IMR-90 (cell line): ENCODE data around the gene TRIO. TPM values are rescaled to one million over a fixed set of nuclear protein-coding genes. Genes with fewer than 3 reads are reported as not detected.

Experiments
- ATAC-seq: fragments of 200-7000 bp; cut with Tn5 transposase; 2 replicates; pipeline ENCODE4 v1.9.1; 2020; ENCODE audit warnings: low read depth, mild to moderate bottlenecking, moderate library complexity
- BruUV-seq: library from RNA; stranded (reverse); fragments of 400-500 nt; replicated peaks from 2 replicates; lab custom pipeline; 2021; lab: Mats Ljungman, UMichigan
- CTCF ChIA-PET: fragments of 300-600 bp; formaldehyde crosslinking; extraction: SDS; loops from one replicate; lab custom pipeline; 2021; ENCODE audit warnings: antibody characterized with exemption; lab: Yijun Ruan, JAX
- POLR2A ChIA-PET: fragments of 300-600 bp; sonication (Branson Sonifier 250); formaldehyde crosslinking; loops from one replicate; lab custom pipeline; 2022; ENCODE audit warnings: antibody characterized with exemption; ENCODE audit not compliant: unreplicated experiment; lab: Charles Lee
- DNase-seq: peaks from one replicate; pipeline ENCODE4 v3.0.0; 2013
- H2AFZ ChIP-seq: replicated peaks from 2 replicates; pipeline ENCODE3; 2013; ENCODE audit warnings: low read length, mild to moderate bottlenecking; ENCODE audit not compliant: poor library complexity
- H2AK5ac ChIP-seq: 2 replicates; pipeline ENCODE4 v1.6.1; 2013; ENCODE audit warnings: low read depth, low read length, inconsistent platforms
- H2AK9ac ChIP-seq: replicated peaks from 2 replicates; pipeline ENCODE3; 2013; ENCODE audit warnings: mild to moderate bottlenecking, low read depth, low read length, moderate library complexity; ENCODE audit not compliant: poor library complexity
- H2BK120ac ChIP-seq: 2 replicates; pipeline ENCODE4 v1.6.1; 2013; ENCODE audit warnings: low read depth, low read length, inconsistent platforms
- H2BK15ac ChIP-seq: 3 replicates; pipeline ENCODE4 v1.6.1; 2013; ENCODE audit warnings: low read depth, low read length, inconsistent platforms
- H2BK20ac ChIP-seq: 2 replicates; pipeline ENCODE4 v1.6.1; 2013; ENCODE audit warnings: low read depth, mild to moderate bottlenecking, inconsistent platforms, low read length, moderate library complexity
- H2BK5ac ChIP-seq: 2 replicates; pipeline ENCODE4 v1.6.1; 2013; ENCODE audit warnings: mild to moderate bottlenecking, low read depth, low read length, inconsistent platforms; ENCODE audit not compliant: poor library complexity, severe bottlenecking
- H3K14ac ChIP-seq: replicated peaks from 2 replicates; pipeline ENCODE4 v1.6.1; 2013; ENCODE audit warnings: low read depth, low read length, inconsistent platforms
- H3K18ac ChIP-seq: 2 replicates; pipeline ENCODE4 v1.6.1; 2013; ENCODE audit warnings: low read depth, low read length, control low read depth
- H3K23ac ChIP-seq: 2 replicates; pipeline ENCODE4 v1.6.1; 2013; ENCODE audit warnings: low read depth, low read length, inconsistent platforms
- H3K27ac ChIP-seq: 2 replicates; pipeline ENCODE4 v1.5.1; 2013; ENCODE audit warnings: mild to moderate bottlenecking, control low read depth, low read length; ENCODE audit not compliant: insufficient read depth
- H3K27me3 ChIP-seq: 2 replicates; pipeline ENCODE4 v1.6.1; 2013; ENCODE audit warnings: low read length; ENCODE audit not compliant: control insufficient read depth, insufficient read depth
- H3K36me3 ChIP-seq: 2 replicates; pipeline ENCODE4 v1.6.1; 2013; ENCODE audit warnings: low read length, mixed read lengths; ENCODE audit not compliant: control insufficient read depth, insufficient read depth
- H3K4ac ChIP-seq: 2 replicates; pipeline ENCODE4 v1.6.1; 2013; ENCODE audit warnings: low read depth, low read length, inconsistent platforms
- H3K4me1 ChIP-seq: 2 replicates; pipeline ENCODE4 v1.6.1; 2013; ENCODE audit warnings: low read length, mixed read lengths; ENCODE audit not compliant: control insufficient read depth, insufficient read depth
- H3K4me2 ChIP-seq: 2 replicates; pipeline ENCODE4 v1.6.1; 2013; ENCODE audit warnings: low read depth, mild to moderate bottlenecking, control low read depth, low read length, moderate library complexity
- H3K4me3 ChIP-seq: 2 replicates; pipeline ENCODE4 v1.5.1; 2013; ENCODE audit warnings: low read depth, mild to moderate bottlenecking, control low read depth, low read length, moderate library complexity; ENCODE audit not compliant: insufficient read depth
- H3K56ac ChIP-seq: 2 replicates; pipeline ENCODE4 v1.6.1; 2013; ENCODE audit warnings: low read length, inconsistent platforms; ENCODE audit not compliant: insufficient read depth; ENCODE audit errors: extremely low read depth
- H3K79me1 ChIP-seq, 2 experiments: 2 replicates each; pipeline ENCODE4 v1.6.1; 2013; ENCODE audit warnings: low read length in 2 of 2, inconsistent platforms in 1 of 2, low read depth in 1 of 2
- H3K9ac ChIP-seq: 2 replicates; pipeline ENCODE4 v1.6.1; 2013; ENCODE audit warnings: low read depth, low read length, control low read depth
- H3K9me1 ChIP-seq: 2 replicates; pipeline ENCODE4 v1.6.1; 2013; ENCODE audit warnings: low read length, inconsistent platforms; ENCODE audit not compliant: insufficient read depth
- H3K9me3 ChIP-seq: 2 replicates; pipeline ENCODE4 v1.6.1; 2013; ENCODE audit warnings: low read length; ENCODE audit not compliant: control insufficient read depth, insufficient read depth
- H4K20me1 ChIP-seq: 2 replicates; pipeline ENCODE4 v1.6.1; 2013; ENCODE audit warnings: low read length, inconsistent platforms; ENCODE audit not compliant: insufficient read depth
- H4K5ac ChIP-seq: 2 replicates; pipeline ENCODE4 v1.6.1; 2013; ENCODE audit warnings: mild to moderate bottlenecking, low read depth, low read length, control low read depth
- H4K8ac ChIP-seq, 2 experiments: 2 replicates each; pipeline ENCODE4 v1.6.1; 2013; ENCODE audit warnings: low read depth in 2 of 2, low read length in 2 of 2, control low read depth in 1 of 2, inconsistent platforms in 1 of 2
- H4K91ac ChIP-seq: 2 replicates; pipeline ENCODE4 v1.6.1; 2013; ENCODE audit warnings: low read depth, low read length, inconsistent platforms; ENCODE audit not compliant: insufficient read depth
- BHLHE40 ChIP-seq: fragments of 150-350 bp; IDR thresholded peaks from 2 replicates; pipeline ENCODE4 v1.6.1; 2016; ENCODE audit warnings: mild to moderate bottlenecking, low read depth, low read length
- RFX5 ChIP-seq: IDR thresholded peaks from 2 replicates; pipeline ENCODE4 v1.8.0; 2012; ENCODE audit warnings: low read depth, mild to moderate bottlenecking, low read length, moderate library complexity
- WGBS, 2 experiments: methylation state at CpG; one replicate each; pipeline versions ENCODE4 v1.1.5 to v1.1.7; 2013; ENCODE audit warnings: missing lambda C conversion rate in 2 of 2; ENCODE audit not compliant: insufficient read length in 1 of 2; ENCODE audit errors: extremely low coverage in 2 of 2; 5-methylcytosine and 5-hydroxymethylcytosine counted together
- dilution Hi-C: fragments of 300-500 bp; cut with HindIII; formaldehyde crosslinking; loops from one replicate; pipeline ENCODE4 v1.14.3; 2018; ENCODE audit warnings: low sequenced_read_pairs; ENCODE audit not compliant: unreplicated experiment
- in situ Hi-C: fragments of 300-500 bp; cut with MboI; formaldehyde crosslinking; loops from 3 replicates; pipeline ENCODE4 v1.14.3; 2019; ENCODE audit warnings: low sequenced_read_pairs, inconsistent platforms, mixed read lengths
- intact Hi-C: fragments of 100-400 bp; cut with micrococcal nuclease; formaldehyde crosslinking; loops from 2 replicates; pipeline ENCODE4 v1.10.0; 2022
- polyA plus RNA-seq, 3 experiments: library from polyadenylated mRNA; depleted of rRNA; stranded (reverse); fragments of >200 nt; gene quantifications; 2 replicates each; pipeline ENCODE4 v1.2.3, GENCODE V29; 2012; ENCODE audit warnings: low replicate concordance in 1 of 3
- total RNA-seq: library from RNA; depleted of rRNA; stranded (reverse); fragments of >200 nt; gene quantifications from 2 replicates; pipeline ENCODE4 v1.2.3, GENCODE V29; 2012
- TF ChIP-seq, protein P1 (sequence below): conservative IDR thresholded peaks from 2 replicates; pipeline ENCODE4 v1.5.1; 2012; ENCODE audit warnings: mild to moderate bottlenecking, low read depth, low read length, improper control_type of control experiment

The TRIO gene
- total and polyA plus RNA-seq, 2 of the 4 experiments (the other 2 are of a cell fraction) = 206 to 522 TPM

DNA sequence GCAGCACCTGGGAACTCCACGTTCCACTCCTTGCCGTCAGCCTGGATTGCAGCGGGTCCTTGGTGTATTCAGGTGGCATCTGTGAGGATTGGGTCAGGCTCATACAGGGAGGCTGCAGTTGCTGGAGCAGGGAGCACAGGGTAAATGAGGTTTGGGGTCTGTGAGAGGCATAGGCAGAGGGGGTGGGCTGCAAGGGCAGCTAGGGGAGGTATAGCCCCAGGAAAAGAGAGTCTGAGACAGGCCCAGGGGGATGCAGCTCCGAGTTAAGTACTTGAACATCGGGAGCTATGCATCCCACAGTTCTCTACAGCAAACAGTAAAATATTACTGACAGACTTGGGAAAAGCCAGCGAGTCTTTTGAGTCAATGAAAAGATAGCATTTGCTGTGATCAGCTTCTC is 101.6 kb downstream of the TRIO start:
- peak overlapping the region; percentile 4 for H2AK9ac ChIP-seq
- TF ChIP-seq, protein P1, sequence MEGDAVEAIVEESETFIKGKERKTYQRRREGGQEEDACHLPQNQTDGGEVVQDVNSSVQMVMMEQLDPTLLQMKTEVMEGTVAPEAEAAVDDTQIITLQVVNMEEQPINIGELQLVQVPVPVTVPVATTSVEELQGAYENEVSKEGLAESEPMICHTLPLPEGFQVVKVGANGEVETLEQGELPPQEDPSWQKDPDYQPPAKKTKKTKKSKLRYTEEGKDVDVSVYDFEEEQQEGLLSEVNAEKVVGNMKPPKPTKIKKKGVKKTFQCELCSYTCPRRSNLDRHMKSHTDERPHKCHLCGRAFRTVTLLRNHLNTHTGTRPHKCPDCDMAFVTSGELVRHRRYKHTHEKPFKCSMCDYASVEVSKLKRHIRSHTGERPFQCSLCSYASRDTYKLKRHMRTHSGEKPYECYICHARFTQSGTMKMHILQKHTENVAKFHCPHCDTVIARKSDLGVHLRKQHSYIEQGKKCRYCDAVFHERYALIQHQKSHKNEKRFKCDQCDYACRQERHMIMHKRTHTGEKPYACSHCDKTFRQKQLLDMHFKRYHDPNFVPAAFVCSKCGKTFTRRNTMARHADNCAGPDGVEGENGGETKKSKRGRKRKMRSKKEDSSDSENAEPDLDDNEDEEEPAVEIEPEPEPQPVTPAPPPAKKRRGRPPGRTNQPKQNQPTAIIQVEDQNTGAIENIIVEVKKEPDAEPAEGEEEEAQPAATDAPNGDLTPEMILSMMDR = no peak
- TF ChIP-seq BHLHE40 (no peak), RFX5 (no peak)
- ATAC-seq = no peak
- no TSS peak for BruUV-seq
- no peaks in the 10 kb centered on the region for H3K27me3 ChIP-seq
- in situ Hi-C loops = no loop called here
- DNase-seq = no peak
- H3K4ac ChIP-seq = 0 out of 2 replicates have a peak overlapping the region, but pooled peaks have one; percentile 29
- no peak overlapping the region for H4K8ac ChIP-seq
- peak overlapping the region; percentile 36 for H2BK5ac ChIP-seq
- H3K36me3 ChIP-seq = peaks cover 15% of the 10 kb centered on the region
- no peak overlapping the region for H3K4me3 ChIP-seq
- 0 out of 2 replicates have a peak overlapping the region, but pooled peaks have one; percentile 31 for H3K14ac ChIP-seq
- no peak overlapping the region; the same call in 1 of the 2 replicates for H4K91ac ChIP-seq
- no peaks in the 10 kb centered on the region for H3K9me3 ChIP-seq
- no peak overlapping the region for H4K5ac ChIP-seq
- no peak overlapping the region for H3K23ac ChIP-seq
- H3K56ac ChIP-seq = no peak overlapping the region
- H3K27ac ChIP-seq = 0 out of 2 replicates have a peak overlapping the region, but pooled peaks have one; percentile 0
- intact Hi-C loops = no loop called here
- H3K18ac ChIP-seq = no peak overlapping the region
- POLR2A ChIA-PET = interaction anchor here (0.8 kb wide), 1 partner anchor 88 kb away, joined by 3 read pairs; no protein-coding TSS in a partner anchor
- CTCF ChIA-PET = interaction anchor here (0.6 kb wide), 1 partner anchor 11 kb away, joined by 3 read pairs; no protein-coding TSS in a partner anchor
- WGBS, 2 experiments = 96% methylated on average over 3 of the region's 6 CpGs; no CpG with 5 or more reads in 1 of the 2 experiments
- H4K20me1 ChIP-seq = peaks cover 97% of the 10 kb centered on the region
- H2BK15ac ChIP-seq = no peak overlapping the region
- peaks cover 49% of the 10 kb centered on the region for H3K9me1 ChIP-seq
- no peak overlapping the region for H2AK5ac ChIP-seq
- H2AFZ ChIP-seq = no peak overlapping the region
- dilution Hi-C loops = no loop called here
- no peak overlapping the region for H3K9ac ChIP-seq
- no peak overlapping the region for H2BK20ac ChIP-seq
- peaks cover 47% of the 10 kb centered on the region for H3K4me1 ChIP-seq
- no peak overlapping the region for H2BK120ac ChIP-seq
- peaks cover 0 to 46% of the 10 kb centered on the region in 2 experiments; a peak in 2 of 4 replicates for H3K79me1 ChIP-seq
- peak overlapping the region; percentile 8 for H3K4me2 ChIP-seq
